Measurements from ENCODE around the gene NEO1.
"Not testable (repeated sequence)": the region's sequence is repeated elsewhere in the genome, so short reads cannot be mapped to it uniquely, and the experiment has no call there.

The NEO1 gene

GRCh38 chr15:73212424-73212823 is 160.2 kb downstream of the NEO1 start:
- DNase-seq (ENCODE audit: low spot score), result no peak

GRCh38 chr15:73221450-73221849 is 169.2 kb downstream of the NEO1 start:
- not testable (repeated sequence) for DNase-seq (ENCODE audit: low spot score)

- DNase-seq (ENCODE audit: low spot score), result no peak
These were observed 173.2 kb downstream of the NEO1 start for GRCh38 chr15:73225358-73226015.

GRCh38 chr15:73226093-73226814 is 174.0 kb downstream of the NEO1 start:
- DNase-seq (ENCODE audit: low spot score), result no peak

- DNase-seq (ENCODE audit: low spot score), result no peak
These were observed 175.3 kb downstream of the NEO1 start for GRCh38 chr15:73227433-73228056.

- DNase-seq (ENCODE audit: low spot score), result no peak
These were observed 175.9 kb downstream of the NEO1 start for GRCh38 chr15:73228128-73228646.

- DNase-seq (ENCODE audit: low spot score), result no peak
These were observed 179.6 kb downstream of the NEO1 start for GRCh38 chr15:73231661-73232419.

- DNase-seq (ENCODE audit: low spot score), result no peak
These were observed 180.5 kb downstream of the NEO1 start for GRCh38 chr15:73232776-73233175.

GRCh38 chr15:73233623-73234022 is 181.4 kb downstream of the NEO1 start:
- no peak for DNase-seq (ENCODE audit: low spot score)

- DNase-seq (ENCODE audit: low spot score), result no peak
These were observed 185.6 kb downstream of the NEO1 start for GRCh38 chr15:73237910-73238309.

- no peak for DNase-seq (ENCODE audit: low spot score)
These were observed 187.4 kb downstream of the NEO1 start for GRCh38 chr15:73239564-73240215.

GRCh38 chr15:73240866-73241499 is 188.7 kb downstream of the NEO1 start:
- DNase-seq (ENCODE audit: low spot score), result no peak

- no peak for DNase-seq (ENCODE audit: low spot score)
These were observed 192.1 kb downstream of the NEO1 start for GRCh38 chr15:73244333-73244732.

GRCh38 chr15:73246439-73246838 is 194.2 kb downstream of the NEO1 start:
- DNase-seq (ENCODE audit: low spot score), result no peak

GRCh38 chr15:73246898-73247297 is 194.6 kb downstream of the NEO1 start:
- DNase-seq (ENCODE audit: low spot score), result no peak

- no peak for DNase-seq (ENCODE audit: low spot score)
These were observed 195.1 kb downstream of the NEO1 start for GRCh38 chr15:73247331-73247730.

GRCh38 chr15:73249499-73249898 is 197.2 kb downstream of the NEO1 start:
- DNase-seq (ENCODE audit: low spot score), result no peak

- no peak for DNase-seq (ENCODE audit: low spot score)
These were observed 202.3 kb downstream of the NEO1 start for GRCh38 chr15:73254598-73254997.

GRCh38 chr15:73258271-73259108 is 206.2 kb downstream of the NEO1 start:
- no peak for DNase-seq (ENCODE audit: low spot score)

GRCh38 chr15:73264881-73265280 is 212.6 kb downstream of the NEO1 start:
- DNase-seq (ENCODE audit: low spot score), result no peak
